Neural cell (in vitro differentiated cells): Measurements from ENCODE around the gene PRKCG. TPM values are rescaled to one million over a fixed set of nuclear protein-coding genes. Genes with fewer than 3 reads are reported as not detected.

Experiments
- H2AFZ ChIP-seq: fragments of 200-600, 300-800 bp; sonication (generic), shearing (Covaris generic); 2 replicates; pipeline ENCODE4 v1.6.0; 2014; ENCODE audit warnings: low read depth, mild to moderate bottlenecking, antibody characterized with exemption, low read length, moderate library complexity
- H3F3A ChIP-seq: fragments of 200-600 bp; shearing (Covaris generic); 2 replicates; pipeline ENCODE4 v1.6.1; 2016; ENCODE audit warnings: mild to moderate bottlenecking, moderate library complexity, mixed read lengths, antibody characterized with exemption, low read length; ENCODE audit not compliant: insufficient read depth, poor library complexity, severe bottlenecking
- H3K27ac ChIP-seq: fragments of 200-600, 300-800 bp; sonication (generic), shearing (Covaris generic); 2 replicates; pipeline ENCODE4 v1.5.1; 2014; ENCODE audit warnings: mild to moderate bottlenecking, low read length, moderate library complexity
- H3K27me3 ChIP-seq: fragments of 300-800, 200-600 bp; sonication (generic), shearing (Covaris generic); 2 replicates; pipeline ENCODE4 v1.6.0; 2014; ENCODE audit warnings: mild to moderate bottlenecking, low read depth, low read length, moderate library complexity; ENCODE audit not compliant: insufficient read depth
- H3K36me3 ChIP-seq: fragments of 300-800, 200-600 bp; sonication (generic), shearing (Covaris generic); 2 replicates; pipeline ENCODE4 v1.5.1; 2014; ENCODE audit warnings: mild to moderate bottlenecking, antibody characterized with exemption, low read length, moderate library complexity; ENCODE audit not compliant: insufficient read depth
- H3K4me2 ChIP-seq: fragments of 300-800, 200-600 bp; sonication (generic), shearing (Covaris generic); 2 replicates; pipeline ENCODE4 v1.6.0; 2014; ENCODE audit warnings: mild to moderate bottlenecking, low read length
- H3K4me3 ChIP-seq: fragments of 300-800, 200-600 bp; sonication (generic), shearing (Covaris generic); 2 replicates; pipeline ENCODE4 v1.5.1; 2014; ENCODE audit warnings: mild to moderate bottlenecking, low read length, moderate library complexity
- H3K79me2 ChIP-seq: fragments of 200-600 bp; shearing (Covaris generic); replicated peaks from 2 replicates; pipeline ENCODE4 v1.6.0; 2014; ENCODE audit warnings: mild to moderate bottlenecking, low read length, moderate library complexity; ENCODE audit not compliant: insufficient read depth
- H3K9ac ChIP-seq: fragments of 300-800, 200-600 bp; sonication (generic), shearing (Covaris generic); 2 replicates; pipeline ENCODE4 v1.6.1; 2016; ENCODE audit warnings: mild to moderate bottlenecking, low read length, mixed read lengths
- H3K9me2 ChIP-seq: fragments of 200-600 bp; shearing (Covaris generic); 2 replicates; pipeline ENCODE4 v1.6.1; 2016; ENCODE audit warnings: mild to moderate bottlenecking, low read length, mixed read lengths; ENCODE audit not compliant: insufficient read depth
- H3K9me3 ChIP-seq: fragments of 200-600, 300-800 bp; sonication (generic), shearing (Covaris generic); 2 replicates; pipeline ENCODE4 v1.6.1; 2016; ENCODE audit warnings: mild to moderate bottlenecking, mixed run types, low read length, moderate library complexity, mixed read lengths
- H4K20me1 ChIP-seq: fragments of 200-600 bp; shearing (Covaris generic); 2 replicates; pipeline ENCODE4 v1.6.1; 2016; ENCODE audit warnings: mild to moderate bottlenecking, mixed run types; ENCODE audit not compliant: insufficient read depth
- EP300 ChIP-seq: fragments of 450-650 bp; conservative IDR thresholded peaks from 2 replicates; pipeline ENCODE4 v1.6.1; 2014; ENCODE audit warnings: antibody characterized with exemption, mild to moderate bottlenecking, moderate library complexity; ENCODE audit not compliant: poor library complexity, severe bottlenecking
- EZH2 ChIP-seq: fragments of 200-600, 300-800 bp; shearing (Covaris generic), sonication (generic); IDR thresholded peaks from 2 replicates; pipeline ENCODE4 v1.6.1; 2014; ENCODE audit warnings: antibody characterized with exemption, low read length, borderline replicate concordance, mild to moderate bottlenecking; ENCODE audit not compliant: insufficient read depth, poor library complexity, severe bottlenecking
- MXI1 ChIP-seq: fragments of 450-650 bp; conservative IDR thresholded peaks from 2 replicates; pipeline ENCODE4 v1.6.1; 2014; ENCODE audit warnings: antibody characterized with exemption, mild to moderate bottlenecking; ENCODE audit not compliant: poor library complexity, severe bottlenecking
- POLR2AphosphoS5 ChIP-seq: IDR thresholded peaks from 2 replicates; pipeline ENCODE4 v1.6.1; 2012
- RAD21 ChIP-seq: fragments of 450-650 bp; conservative IDR thresholded peaks from 2 replicates; pipeline ENCODE4 v1.6.1; 2014; ENCODE audit warnings: antibody characterized with exemption, mild to moderate bottlenecking, moderate library complexity
- SMC3 ChIP-seq: fragments of 450-650 bp; conservative IDR thresholded peaks from 2 replicates; pipeline ENCODE4 v1.6.1; 2014; ENCODE audit warnings: antibody characterized with exemption, mild to moderate bottlenecking, moderate library complexity; ENCODE audit not compliant: poor library complexity
- TAF1 ChIP-seq: IDR thresholded peaks from 2 replicates; pipeline ENCODE4 v1.6.1; 2012; ENCODE audit warnings: low read depth
- polyA plus RNA-seq: library from polyadenylated mRNA; depleted of rRNA; stranded (reverse); fragments of >200 nt; gene quantifications from 2 replicates; pipeline ENCODE4 v1.2.3, GENCODE V29; 2014
- TF ChIP-seq, protein P1 (sequence below): fragments of 450-650 bp; IDR thresholded peaks from 2 replicates; pipeline ENCODE4 v1.5.1; 2014; ENCODE audit warnings: antibody characterized with exemption, mild to moderate bottlenecking, moderate library complexity; ENCODE audit not compliant: poor library complexity, severe bottlenecking
- TF ChIP-seq, protein P2 (sequence below): IDR thresholded peaks from 2 replicates; pipeline ENCODE4 v1.6.1; 2012; ENCODE audit warnings: borderline replicate concordance

The PRKCG gene
- polyA plus RNA-seq, 1 donor from 2014 or later: 0.99 TPM

DNA sequence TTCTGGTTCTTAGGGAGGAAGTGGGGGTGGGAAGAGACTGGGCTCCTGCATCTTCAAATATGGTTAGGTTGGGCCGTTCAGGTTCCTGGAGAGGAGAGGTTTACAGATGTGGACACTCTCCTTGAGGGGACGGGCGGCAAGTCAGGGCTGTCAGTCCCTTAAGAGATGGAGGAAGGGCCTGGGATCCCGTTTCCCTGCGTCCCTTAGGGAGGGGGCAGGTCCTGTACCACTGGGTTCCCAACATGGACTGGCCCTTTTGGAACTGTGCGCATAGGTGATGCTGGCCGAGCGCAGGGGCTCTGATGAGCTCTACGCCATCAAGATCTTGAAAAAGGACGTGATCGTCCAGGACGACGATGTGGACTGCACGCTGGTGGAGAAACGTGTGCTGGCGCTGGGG is 16.2 kb downstream of the PRKCG start:
- no peaks in the 10 kb centered on the region for H3K9me2 ChIP-seq
- H3K4me2 ChIP-seq: no peak overlapping the region
- H3K9ac ChIP-seq: no peak overlapping the region
- H3K27ac ChIP-seq: no peak overlapping the region
- H3K79me2 ChIP-seq: no peaks in the 10 kb centered on the region
- H3K4me3 ChIP-seq: no peak overlapping the region
- no peaks in the 10 kb centered on the region for H3K9me3 ChIP-seq
- no peak overlapping the region for H2AFZ ChIP-seq
- H3K27me3 ChIP-seq: no peaks in the 10 kb centered on the region
- H4K20me1 ChIP-seq: no peaks in the 10 kb centered on the region
- TF ChIP-seq MXI1 (no peak), TAF1 (no peak), EP300 (no peak), SMC3 (no peak), RAD21 (no peak), POLR2AphosphoS5 (no peak), EZH2 (no peak)
- TF ChIP-seq, protein P1, sequence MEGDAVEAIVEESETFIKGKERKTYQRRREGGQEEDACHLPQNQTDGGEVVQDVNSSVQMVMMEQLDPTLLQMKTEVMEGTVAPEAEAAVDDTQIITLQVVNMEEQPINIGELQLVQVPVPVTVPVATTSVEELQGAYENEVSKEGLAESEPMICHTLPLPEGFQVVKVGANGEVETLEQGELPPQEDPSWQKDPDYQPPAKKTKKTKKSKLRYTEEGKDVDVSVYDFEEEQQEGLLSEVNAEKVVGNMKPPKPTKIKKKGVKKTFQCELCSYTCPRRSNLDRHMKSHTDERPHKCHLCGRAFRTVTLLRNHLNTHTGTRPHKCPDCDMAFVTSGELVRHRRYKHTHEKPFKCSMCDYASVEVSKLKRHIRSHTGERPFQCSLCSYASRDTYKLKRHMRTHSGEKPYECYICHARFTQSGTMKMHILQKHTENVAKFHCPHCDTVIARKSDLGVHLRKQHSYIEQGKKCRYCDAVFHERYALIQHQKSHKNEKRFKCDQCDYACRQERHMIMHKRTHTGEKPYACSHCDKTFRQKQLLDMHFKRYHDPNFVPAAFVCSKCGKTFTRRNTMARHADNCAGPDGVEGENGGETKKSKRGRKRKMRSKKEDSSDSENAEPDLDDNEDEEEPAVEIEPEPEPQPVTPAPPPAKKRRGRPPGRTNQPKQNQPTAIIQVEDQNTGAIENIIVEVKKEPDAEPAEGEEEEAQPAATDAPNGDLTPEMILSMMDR: no peak
- TF ChIP-seq, protein P2, sequence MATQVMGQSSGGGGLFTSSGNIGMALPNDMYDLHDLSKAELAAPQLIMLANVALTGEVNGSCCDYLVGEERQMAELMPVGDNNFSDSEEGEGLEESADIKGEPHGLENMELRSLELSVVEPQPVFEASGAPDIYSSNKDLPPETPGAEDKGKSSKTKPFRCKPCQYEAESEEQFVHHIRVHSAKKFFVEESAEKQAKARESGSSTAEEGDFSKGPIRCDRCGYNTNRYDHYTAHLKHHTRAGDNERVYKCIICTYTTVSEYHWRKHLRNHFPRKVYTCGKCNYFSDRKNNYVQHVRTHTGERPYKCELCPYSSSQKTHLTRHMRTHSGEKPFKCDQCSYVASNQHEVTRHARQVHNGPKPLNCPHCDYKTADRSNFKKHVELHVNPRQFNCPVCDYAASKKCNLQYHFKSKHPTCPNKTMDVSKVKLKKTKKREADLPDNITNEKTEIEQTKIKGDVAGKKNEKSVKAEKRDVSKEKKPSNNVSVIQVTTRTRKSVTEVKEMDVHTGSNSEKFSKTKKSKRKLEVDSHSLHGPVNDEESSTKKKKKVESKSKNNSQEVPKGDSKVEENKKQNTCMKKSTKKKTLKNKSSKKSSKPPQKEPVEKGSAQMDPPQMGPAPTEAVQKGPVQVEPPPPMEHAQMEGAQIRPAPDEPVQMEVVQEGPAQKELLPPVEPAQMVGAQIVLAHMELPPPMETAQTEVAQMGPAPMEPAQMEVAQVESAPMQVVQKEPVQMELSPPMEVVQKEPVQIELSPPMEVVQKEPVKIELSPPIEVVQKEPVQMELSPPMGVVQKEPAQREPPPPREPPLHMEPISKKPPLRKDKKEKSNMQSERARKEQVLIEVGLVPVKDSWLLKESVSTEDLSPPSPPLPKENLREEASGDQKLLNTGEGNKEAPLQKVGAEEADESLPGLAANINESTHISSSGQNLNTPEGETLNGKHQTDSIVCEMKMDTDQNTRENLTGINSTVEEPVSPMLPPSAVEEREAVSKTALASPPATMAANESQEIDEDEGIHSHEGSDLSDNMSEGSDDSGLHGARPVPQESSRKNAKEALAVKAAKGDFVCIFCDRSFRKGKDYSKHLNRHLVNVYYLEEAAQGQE: no peak
- H3F3A ChIP-seq: no peaks in the 10 kb centered on the region
- no peaks in the 10 kb centered on the region for H3K36me3 ChIP-seq

DNA sequence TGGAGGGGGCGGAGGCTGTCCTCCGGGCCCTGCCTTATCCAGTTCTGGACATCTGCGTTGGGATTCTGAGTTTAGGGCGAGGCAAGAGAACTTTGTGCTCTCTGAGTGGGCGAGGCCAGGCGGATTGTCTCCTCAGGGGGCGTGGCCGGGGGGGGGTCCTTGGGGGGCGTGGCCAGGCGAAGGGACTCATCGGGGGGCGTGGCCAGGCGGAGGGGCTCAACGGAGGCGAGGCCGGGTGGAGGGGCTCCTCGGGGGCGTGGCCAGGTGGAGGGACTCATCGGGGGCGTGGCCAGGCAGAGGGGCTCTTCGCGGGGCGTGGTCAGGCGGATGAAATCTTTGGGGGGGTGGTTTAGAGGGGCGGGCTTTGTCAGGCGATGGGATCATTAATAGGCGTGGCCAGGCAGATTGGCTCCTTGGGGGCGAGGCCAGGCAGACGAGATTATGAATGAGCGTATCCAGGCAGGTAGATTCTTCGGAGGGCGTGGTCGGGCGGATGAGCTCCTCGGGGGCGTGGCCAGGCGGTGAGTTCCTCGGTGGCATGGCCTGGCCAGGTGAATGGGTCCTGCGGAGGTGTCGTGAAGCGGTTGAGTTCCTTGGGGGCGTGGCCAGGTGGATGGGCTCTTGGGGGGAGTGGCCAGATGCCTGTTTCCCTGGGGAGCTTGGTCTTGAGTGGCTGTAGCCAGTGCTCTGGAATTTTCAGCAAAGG is 16.8 kb downstream of the PRKCG start:
- Histone ChIP-seq H2AFZ (no peak overlapping the region), H3K4me2 (no peak overlapping the region), H3K79me2 (no peaks in the 10 kb centered on the region), H3F3A (no peaks in the 10 kb centered on the region), H3K36me3 (no peaks in the 10 kb centered on the region), H3K4me3 (no peak overlapping the region), H3K9me2 (no peaks in the 10 kb centered on the region), H3K9ac (no peak overlapping the region), H4K20me1 (no peaks in the 10 kb centered on the region), H3K9me3 (no peaks in the 10 kb centered on the region), H3K27ac (no peak overlapping the region), H3K27me3 (no peaks in the 10 kb centered on the region)
- no peak for TF ChIP-seq POLR2AphosphoS5
- TF ChIP-seq, protein P1: no peak
- no peak for TF ChIP-seq SMC3
- TF ChIP-seq, protein P2: no peak
- TF ChIP-seq MXI1: no peak
- no peak for TF ChIP-seq RAD21
- no peak for TF ChIP-seq EZH2
- TF ChIP-seq EP300: no peak
- no peak for TF ChIP-seq TAF1
